Uterus (tissue), 2 donors: Measurements from ENCODE around the gene EI24.

Source experiments
- POLR2A ChIP-seq, 2 donors: fragments of 450-650 bp; IDR thresholded peaks; one replicate each; pipeline ENCODE4 v1.6.1; 2016; ENCODE audit warnings: antibody characterized with exemption in 2 of 2, mild to moderate bottlenecking in 1 of 2, moderate library complexity in 1 of 2
- TF ChIP-seq, protein P1 (sequence below), 4 experiments: fragments of 200-600 bp in 2 of 4; fragments of 450-650 bp in 2 of 4; sonication (generic) in 2 of 4; IDR thresholded peaks; one replicate each; pipeline ENCODE4 v1.5.1; 2016 to 2019; ENCODE audit warnings: antibody characterized with exemption in 4 of 4, mild to moderate bottlenecking in 2 of 4, moderate library complexity in 1 of 4

GRCh38 chr11:125609545-125609944 lies 40.3 kb downstream of the EI24 start:
- no peak for TF ChIP-seq POLR2A (IDR thresholded peaks at IDR 0.05)
- TF ChIP-seq, protein P1, sequence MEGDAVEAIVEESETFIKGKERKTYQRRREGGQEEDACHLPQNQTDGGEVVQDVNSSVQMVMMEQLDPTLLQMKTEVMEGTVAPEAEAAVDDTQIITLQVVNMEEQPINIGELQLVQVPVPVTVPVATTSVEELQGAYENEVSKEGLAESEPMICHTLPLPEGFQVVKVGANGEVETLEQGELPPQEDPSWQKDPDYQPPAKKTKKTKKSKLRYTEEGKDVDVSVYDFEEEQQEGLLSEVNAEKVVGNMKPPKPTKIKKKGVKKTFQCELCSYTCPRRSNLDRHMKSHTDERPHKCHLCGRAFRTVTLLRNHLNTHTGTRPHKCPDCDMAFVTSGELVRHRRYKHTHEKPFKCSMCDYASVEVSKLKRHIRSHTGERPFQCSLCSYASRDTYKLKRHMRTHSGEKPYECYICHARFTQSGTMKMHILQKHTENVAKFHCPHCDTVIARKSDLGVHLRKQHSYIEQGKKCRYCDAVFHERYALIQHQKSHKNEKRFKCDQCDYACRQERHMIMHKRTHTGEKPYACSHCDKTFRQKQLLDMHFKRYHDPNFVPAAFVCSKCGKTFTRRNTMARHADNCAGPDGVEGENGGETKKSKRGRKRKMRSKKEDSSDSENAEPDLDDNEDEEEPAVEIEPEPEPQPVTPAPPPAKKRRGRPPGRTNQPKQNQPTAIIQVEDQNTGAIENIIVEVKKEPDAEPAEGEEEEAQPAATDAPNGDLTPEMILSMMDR (IDR thresholded peaks at IDR 0.05), result no peak
